Muscle of leg (tissue), 11 donors: ENCODE results near the gene DUSP8. TPM values are rescaled to one million over a fixed set of nuclear protein-coding genes. Genes with fewer than 3 reads are reported as not detected.

ENCODE experiments used
- DNase-seq: peaks from one replicate; pipeline ENCODE4 v3.0.0; 2013
- H3K27ac ChIP-seq: one replicate; pipeline ENCODE4 v1.5.1; 2013; ENCODE audit warnings: mild to moderate bottlenecking, low read length, control low read depth
- H3K27me3 ChIP-seq: one replicate; pipeline ENCODE4 v1.6.1; 2013; ENCODE audit warnings: low read length; ENCODE audit not compliant: control insufficient read depth, insufficient read depth
- H3K36me3 ChIP-seq: one replicate; pipeline ENCODE4 v1.6.1; 2013; ENCODE audit warnings: low read length; ENCODE audit not compliant: control insufficient read depth, insufficient read depth
- H3K4me1 ChIP-seq: one replicate; pipeline ENCODE4 v1.6.1; 2013; ENCODE audit warnings: low read length; ENCODE audit not compliant: control insufficient read depth, insufficient read depth
- H3K4me3 ChIP-seq: one replicate; pipeline ENCODE4 v1.5.1; 2013; ENCODE audit warnings: low read length, control low read depth
- H3K9me3 ChIP-seq: replicated peaks from 2 replicates; pipeline ENCODE4 v1.6.1; 2013; ENCODE audit warnings: low read depth, low read length; ENCODE audit not compliant: control insufficient read depth
- WGBS: methylation state at CpG from one replicate; pipeline ENCODE4 v1.1.5; 2013; ENCODE audit warnings: missing lambda C conversion rate; ENCODE audit not compliant: insufficient coverage; 5-methylcytosine and 5-hydroxymethylcytosine counted together
- polyA plus RNA-seq, 8 donors: library from polyadenylated mRNA; unstranded; fragments of 120-200 nt; gene quantifications; one replicate each; pipeline versions ENCODE4 v1.2.1 to v1.2.3, GENCODE V29; 2013; ENCODE audit warnings: inconsistent platforms in 1 of 8, low replicate concordance in 1 of 8; ENCODE audit not compliant: insufficient read length in 8 of 8, insufficient read depth in 1 of 8
- total RNA-seq: library from RNA; stranded (reverse); fragments of 120-200 nt; gene quantifications from one replicate; pipeline ENCODE4 v1.2.4, GENCODE V29; 2013

DUSP8 gene
- total and polyA plus RNA-seq, 9 donors, result 1.5 to 21.2 (median 15.4) TPM

- no peak overlapping the region for H3K4me3 ChIP-seq
- peaks cover 5% of the 10 kb centered on the region for H3K27me3 ChIP-seq
- H3K9me3 ChIP-seq, result no peaks in the 10 kb centered on the region
- peaks cover 24% of the 10 kb centered on the region for H3K36me3 ChIP-seq
- peak overlapping the region; percentile 47 for H3K27ac ChIP-seq
- no peak for DNase-seq
- H3K4me1 ChIP-seq, result peaks cover 34% of the 10 kb centered on the region
- 80% methylated on average over 7 of the region's 10 CpGs for WGBS
These were observed 38.7 kb downstream of the DUSP8 start for GRCh38 chr11:1533342-1533725.

GRCh38 chr11:1532606-1533341 is 39.3 kb downstream of the DUSP8 start:
- Histone ChIP-seq H3K27ac (peak overlapping the region; percentile 47), H3K4me3 (no peak overlapping the region), H3K27me3 (no peaks in the 10 kb centered on the region), H3K36me3 (peaks cover 24% of the 10 kb centered on the region), H3K9me3 (no peaks in the 10 kb centered on the region), H3K4me1 (peaks cover 34% of the 10 kb centered on the region)
- no peak for DNase-seq
- WGBS, result 75% methylated on average over 18 of the region's 20 CpGs

GRCh38 chr11:1532014-1532586 is 40.0 kb downstream of the DUSP8 start:
- Histone ChIP-seq H3K9me3 (no peaks in the 10 kb centered on the region), H3K27me3 (no peaks in the 10 kb centered on the region), H3K4me1 (peaks cover 34% of the 10 kb centered on the region), H3K27ac (peak overlapping the region; percentile 83), H3K4me3 (no peak overlapping the region), H3K36me3 (peaks cover 24% of the 10 kb centered on the region)
- DNase-seq, result peak; percentile 84
- 80% methylated on average over 14 of the region's 17 CpGs for WGBS

- WGBS, result 75% methylated on average over 7 of the region's 12 CpGs
- no peaks in the 10 kb centered on the region for H3K9me3 ChIP-seq
- H3K27me3 ChIP-seq, result no peaks in the 10 kb centered on the region
- no peak for DNase-seq
- H3K4me3 ChIP-seq, result no peak overlapping the region
- H3K4me1 ChIP-seq, result peaks cover 34% of the 10 kb centered on the region
- H3K36me3 ChIP-seq, result peaks cover 22% of the 10 kb centered on the region
- H3K27ac ChIP-seq, result peak overlapping the region; percentile 83
These were observed 40.5 kb downstream of the DUSP8 start for GRCh38 chr11:1531449-1532013.

GRCh38 chr11:1530686-1531448 is 41.2 kb downstream of the DUSP8 start:
- H3K9me3 ChIP-seq, result no peaks in the 10 kb centered on the region
- DNase-seq, result no peak
- peaks cover 34% of the 10 kb centered on the region for H3K4me1 ChIP-seq
- H3K4me3 ChIP-seq, result no peak overlapping the region
- no peak overlapping the region for H3K27ac ChIP-seq
- 89% methylated on average over 13 of the region's 19 CpGs for WGBS
- no peaks in the 10 kb centered on the region for H3K27me3 ChIP-seq
- H3K36me3 ChIP-seq, result peaks cover 19% of the 10 kb centered on the region

DNA sequence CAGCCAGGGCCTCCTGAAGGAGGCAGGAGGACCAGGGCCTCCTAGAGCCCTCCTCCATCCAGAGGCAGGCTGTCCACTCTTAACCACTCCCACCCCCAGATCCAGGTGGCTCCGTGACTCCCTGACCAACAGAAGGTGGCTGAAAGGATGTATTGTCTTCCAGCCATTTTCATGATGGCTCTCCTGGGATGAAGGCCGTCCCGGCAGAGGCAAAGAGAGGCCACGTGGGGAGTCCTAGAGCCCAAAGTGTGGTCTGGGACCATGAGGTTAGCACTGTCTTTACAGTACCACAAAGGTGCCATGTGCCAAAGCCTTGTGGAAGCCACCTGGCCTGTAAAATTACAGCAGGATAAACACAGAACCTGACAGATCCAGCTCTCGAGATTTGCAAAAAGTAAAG is 42.3 kb downstream of the DUSP8 start:
- H3K4me1 ChIP-seq, result peaks cover 31% of the 10 kb centered on the region
- WGBS, result 46% methylated on average over 3 of the region's 5 CpGs
- DNase-seq, result no peak
- H3K4me3 ChIP-seq, result no peak overlapping the region
- H3K9me3 ChIP-seq, result no peaks in the 10 kb centered on the region
- H3K36me3 ChIP-seq, result peaks cover 13% of the 10 kb centered on the region
- H3K27ac ChIP-seq, result no peak overlapping the region
- no peaks in the 10 kb centered on the region for H3K27me3 ChIP-seq

DNA sequence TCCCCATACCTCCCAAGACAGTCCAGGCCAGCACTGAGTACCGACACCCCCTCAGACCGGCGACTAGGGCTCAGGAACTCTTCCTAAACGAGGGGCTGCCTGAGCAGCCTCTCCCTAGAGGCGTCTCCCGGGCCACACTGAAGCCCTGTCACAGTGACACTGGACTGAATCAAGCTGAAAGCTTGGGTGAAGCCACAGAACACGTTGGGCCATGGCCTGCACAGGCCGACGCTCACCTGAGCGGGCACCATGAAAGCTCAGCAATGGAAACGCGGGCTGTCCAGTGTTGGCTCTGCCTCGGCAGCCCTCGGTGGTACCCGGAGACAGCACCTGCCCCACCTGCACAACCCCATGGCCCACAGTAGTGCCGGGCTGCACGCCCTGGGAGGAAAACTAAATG is 42.8 kb downstream of the DUSP8 start:
- H3K4me1 ChIP-seq, result peaks cover 31% of the 10 kb centered on the region

GRCh38 chr11:1528710-1529109 is 43.4 kb downstream of the DUSP8 start:
- Histone ChIP-seq H3K4me1 (peaks cover 34% of the 10 kb centered on the region), H3K4me3 (no peak overlapping the region), H3K27me3 (no peaks in the 10 kb centered on the region), H3K27ac (no peak overlapping the region), H3K9me3 (no peaks in the 10 kb centered on the region), H3K36me3 (peaks cover 9% of the 10 kb centered on the region)
- DNase-seq, result no peak
- 86% methylated on average over 7 of the region's 10 CpGs for WGBS

More for the DNA sequence above, 42.8 kb downstream of the DUSP8 start:
- no peak overlapping the region for H3K4me3 ChIP-seq
- 88% methylated on average over 12 of the region's 17 CpGs for WGBS
- H3K27me3 ChIP-seq, result no peaks in the 10 kb centered on the region
- no peaks in the 10 kb centered on the region for H3K9me3 ChIP-seq
- H3K27ac ChIP-seq, result no peak overlapping the region
- peaks cover 10% of the 10 kb centered on the region for H3K36me3 ChIP-seq
- DNase-seq, result no peak

- DNase-seq, result no peak
- WGBS, result 90% methylated on average over 6 of the region's 15 CpGs
- H3K4me1 ChIP-seq, result peaks cover 16% of the 10 kb centered on the region
- H3K27ac ChIP-seq, result no peak overlapping the region
- no peaks in the 10 kb centered on the region for H3K9me3 ChIP-seq
- no peaks in the 10 kb centered on the region for H3K36me3 ChIP-seq
- no peaks in the 10 kb centered on the region for H3K27me3 ChIP-seq
- H3K4me3 ChIP-seq, result no peak overlapping the region
These were observed 45.3 kb downstream of the DUSP8 start for GRCh38 chr11:1526785-1527184.

GRCh38 chr11:1523779-1524178 is 48.3 kb downstream of the DUSP8 start:
- peaks cover 13% of the 10 kb centered on the region for H3K4me1 ChIP-seq
- no peaks in the 10 kb centered on the region for H3K27me3 ChIP-seq
- H3K9me3 ChIP-seq, result no peaks in the 10 kb centered on the region
- H3K27ac ChIP-seq, result no peak overlapping the region
- no peak overlapping the region for H3K4me3 ChIP-seq
- 78% methylated on average over 2 of the region's 4 CpGs for WGBS
- no peak for DNase-seq
- H3K36me3 ChIP-seq, result no peaks in the 10 kb centered on the region
